Ascending aorta (tissue), 2 donors: ENCODE measurements around the gene TGFB1. TPM values are rescaled to one million over a fixed set of nuclear protein-coding genes. Genes with fewer than 3 reads are reported as not detected.
A peak's percentile ranks its signal among the peaks of the same experiment; 100 is the strongest.

Experiments
- DNase-seq, 2 donors: peaks; one replicate each; pipeline ENCODE4 v3.0.0-alpha.2; 2019; ENCODE audit warnings: low spot score in 2 of 2
- H3K27ac ChIP-seq, 2 donors: fragments of 200-600 bp; sonication (generic); one replicate each; pipeline ENCODE4 v1.5.1; 2016 to 2017; ENCODE audit warnings: mild to moderate bottlenecking in 1 of 2
- H3K27me3 ChIP-seq: fragments of 200-600 bp; sonication (generic); one replicate; pipeline ENCODE4 v1.5.1; 2017
- H3K36me3 ChIP-seq, 2 donors: fragments of 200-600 bp; sonication (generic); one replicate each; pipeline ENCODE4 v1.5.1; 2016
- H3K4me1 ChIP-seq, 2 donors: fragments of 200-600 bp; sonication (generic); one replicate each; pipeline ENCODE4 v1.5.1; 2016 to 2017; ENCODE audit warnings: mild to moderate bottlenecking in 1 of 2
- H3K4me3 ChIP-seq, 2 donors: fragments of 200-600 bp; sonication (generic); one replicate each; pipeline ENCODE4 v1.5.1; 2016 to 2017; ENCODE audit warnings: mild to moderate bottlenecking in 1 of 2
- H3K9me3 ChIP-seq, 2 donors: fragments of 200-600 bp; sonication (generic); one replicate each; pipeline ENCODE4 v1.5.1; 2016
- CTCF ChIP-seq, 3 experiments: fragments of 200-600 bp in 2 of 3; fragments of 450-650 bp in 1 of 3; sonication (generic) in 2 of 3; IDR thresholded peaks; one replicate each; pipeline ENCODE4 v1.5.1; 2016 to 2019; ENCODE audit warnings: antibody characterized with exemption in 3 of 3, mild to moderate bottlenecking in 1 of 3, moderate library complexity in 1 of 3
- intact Hi-C: fragments of 100-400 bp; cut with DNase I; formaldehyde crosslinking; loops from one replicate; pipeline ENCODE4 v1.15.1; 2023
- total RNA-seq: library from RNA; depleted of rRNA; stranded (reverse); fragments of >200 nt; gene quantifications from one replicate; pipeline ENCODE4 v1.1.0, GENCODE V29; 2016

TGFB1 gene
- total RNA-seq, 1 donor from 2014 or later = 103 TPM

GRCh38 chr19:41355035-41355434 lies 1.3 kb upstream of the TGFB1 start:
- H3K4me1 ChIP-seq = peaks cover 0 to 4% of the 10 kb centered on the region in 2 donors
- H3K36me3 ChIP-seq = no peaks in the 10 kb centered on the region
- no peak overlapping the region for H3K4me3 ChIP-seq
- TF ChIP-seq CTCF (IDR thresholded peaks at IDR 0.05) = no peak
- no peak overlapping the region for H3K27ac ChIP-seq
- H3K27me3 ChIP-seq = no peaks in the 10 kb centered on the region
- DNase-seq = no peak
- intact Hi-C loops = loop anchor here (2.0 kb wide), 2 partner anchors 22 to 46 kb away; partner anchors contain the start of gene TMEM91
- no peaks in the 10 kb centered on the region for H3K9me3 ChIP-seq

DNA sequence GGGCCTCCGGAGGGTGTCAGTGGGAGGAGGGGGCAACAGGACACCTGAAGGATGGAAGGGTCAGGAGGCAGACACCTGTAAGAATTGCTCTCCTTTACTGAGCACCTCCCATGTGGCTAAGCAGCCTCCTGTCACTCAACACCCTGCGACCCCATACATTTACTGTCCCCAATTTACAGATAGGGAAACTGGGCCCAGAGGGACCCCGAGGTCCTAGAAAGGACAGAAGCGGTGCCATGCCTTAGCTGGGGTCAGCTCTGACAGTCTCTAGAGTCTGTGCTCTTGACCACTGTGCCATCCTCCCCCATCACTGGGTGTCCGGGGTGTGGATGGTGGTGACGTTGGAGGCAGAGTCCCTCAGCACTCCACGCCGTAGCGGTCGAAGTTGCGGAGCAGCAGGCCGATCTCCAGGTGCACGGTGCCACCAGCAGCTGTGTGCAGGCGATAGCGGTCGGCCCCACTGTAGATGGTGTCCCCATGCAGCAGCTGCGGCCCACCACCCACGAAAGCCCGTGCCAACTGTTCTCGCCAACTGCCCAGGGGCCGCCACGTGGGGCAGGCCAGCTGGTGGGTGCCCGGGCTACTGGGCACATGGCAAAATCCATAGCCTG lies 726 bp upstream of the TGFB1 start:
- intact Hi-C loops = loop anchor here (2.0 to 5.0 kb wide), 3 partner anchors 22 to 137 kb away; partner anchors contain the start of genes AXL and TMEM91
- no peaks in the 10 kb centered on the region for H3K27me3 ChIP-seq
- H3K4me3 ChIP-seq = peak overlapping the region; percentile 66 to 90
- peak overlapping the region; percentile 88 to 93 for H3K27ac ChIP-seq
- no peaks in the 10 kb centered on the region for H3K36me3 ChIP-seq
- no peaks in the 10 kb centered on the region for H3K9me3 ChIP-seq
- TF ChIP-seq CTCF (IDR thresholded peaks at IDR 0.05) = no peak
- H3K4me1 ChIP-seq = peaks cover 0 to 6% of the 10 kb centered on the region in 2 donors
- no peak for DNase-seq

DNA sequence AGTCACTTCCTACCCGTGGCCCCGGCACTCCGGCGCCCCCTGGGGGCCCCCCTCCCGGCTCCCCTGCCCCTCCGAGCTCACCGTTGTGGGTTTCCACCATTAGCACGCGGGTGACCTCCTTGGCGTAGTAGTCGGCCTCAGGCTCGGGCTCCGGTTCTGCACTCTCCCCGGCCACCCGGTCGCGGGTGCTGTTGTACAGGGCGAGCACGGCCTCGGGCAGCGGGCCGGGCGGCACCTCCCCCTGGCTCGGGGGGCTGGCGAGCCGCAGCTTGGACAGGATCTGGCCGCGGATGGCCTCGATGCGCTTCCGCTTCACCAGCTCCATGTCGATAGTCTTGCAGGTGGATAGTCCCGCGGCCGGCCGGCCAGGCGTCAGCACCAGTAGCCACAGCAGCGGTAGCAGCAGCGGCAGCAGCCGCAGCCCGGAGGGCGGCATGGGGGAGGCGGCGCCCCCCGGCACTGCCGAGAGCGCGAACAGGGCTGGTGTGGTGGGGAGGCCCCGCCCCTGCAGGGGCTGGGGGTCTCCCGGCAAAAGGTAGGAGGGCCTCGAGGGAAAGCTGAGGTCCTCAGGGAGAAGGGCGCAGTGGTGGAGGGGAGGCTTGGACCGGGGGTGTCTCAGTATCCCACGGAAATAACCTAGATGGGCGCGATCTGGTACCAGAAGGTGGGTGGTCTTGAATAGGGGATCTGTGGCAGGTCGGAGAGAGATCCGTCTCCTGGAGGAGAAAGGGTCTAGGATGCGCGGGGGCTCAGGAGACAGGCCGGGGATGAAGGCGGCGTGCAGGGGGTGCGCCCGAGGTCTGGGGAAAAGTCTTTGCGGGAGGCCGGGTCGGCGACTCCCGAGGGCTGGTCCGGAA lies 885 bp downstream of the TGFB1 start:
- Histone ChIP-seq H3K4me3 (peak overlapping the region; percentile 66 to 90), H3K36me3 (peaks cover 0 to 5% of the 10 kb centered on the region in 2 donors), H3K9me3 (no peaks in the 10 kb centered on the region), H3K27ac (peak overlapping the region; percentile 88 to 93), H3K4me1 (peaks cover 0 to 6% of the 10 kb centered on the region in 2 donors), H3K27me3 (no peaks in the 10 kb centered on the region)
- intact Hi-C loops = loop anchor here (1.0 to 5.0 kb wide), 3 partner anchors 10 to 136 kb away; partner anchors contain the start of gene AXL
- DNase-seq = peak in 1 of 2 donors; percentile 83
- TF ChIP-seq CTCF (IDR thresholded peaks at IDR 0.05) = peak; percentile 2 to 53 (median 40)

- peak overlapping the region; percentile 88 to 93 for H3K27ac ChIP-seq
- peak overlapping the region; percentile 66 to 90 for H3K4me3 ChIP-seq
- H3K27me3 ChIP-seq = no peaks in the 10 kb centered on the region
- H3K9me3 ChIP-seq = no peaks in the 10 kb centered on the region
- TF ChIP-seq CTCF (IDR thresholded peaks at IDR 0.05) = no peak
- peaks cover 0 to 6% of the 10 kb centered on the region in 2 donors for H3K4me1 ChIP-seq
- intact Hi-C loops = loop anchor here (5.0 kb wide), 1 partner anchor 135 kb away; the partner anchor contains the start of gene AXL
- peaks cover 3 to 11% of the 10 kb centered on the region in 2 donors for H3K36me3 ChIP-seq
- DNase-seq = no peak
Measured at GRCh38 chr19:41352279-41352608, 1.5 kb downstream of the TGFB1 start.

- peak overlapping the region; percentile 66 to 90 for H3K4me3 ChIP-seq
- no peak for TF ChIP-seq CTCF (IDR thresholded peaks at IDR 0.05)
- peak overlapping the region; percentile 88 to 93 for H3K27ac ChIP-seq
- no peaks in the 10 kb centered on the region for H3K9me3 ChIP-seq
- intact Hi-C loops = loop anchor here (5.0 kb wide), 1 partner anchor 134 kb away; the partner anchor contains the start of gene AXL
- DNase-seq = peak; percentile 67 to 84
- H3K27me3 ChIP-seq = no peaks in the 10 kb centered on the region
- peaks cover 7 to 16% of the 10 kb centered on the region in 2 donors for H3K36me3 ChIP-seq
- peaks cover 0 to 6% of the 10 kb centered on the region in 2 donors for H3K4me1 ChIP-seq
Measured at GRCh38 chr19:41351339-41352245, 2.1 kb downstream of the TGFB1 start.
